GM23338 (cell line): ENCODE measurements around the gene COL21A1. TPM values are rescaled to one million over a fixed set of nuclear protein-coding genes. Genes with fewer than 3 reads are reported as not detected.

Experiments
- ATAC-seq: fragments of 200-7000 bp; cut with Tn5 transposase; 3 replicates; pipeline ENCODE4 v1.9.1; 2020
- DNase-seq: peaks from one replicate; pipeline ENCODE4 v3.0.0-alpha.2; 2015; ENCODE audit warnings: low spot score
- H2AFZ ChIP-seq: fragments of 200-600 bp; sonication (generic); 2 replicates; pipeline ENCODE4 v1.8.0; 2016; ENCODE audit warnings: antibody characterized with exemption, mild to moderate bottlenecking, moderate library complexity
- H3F3A ChIP-seq: fragments of 200-600 bp; sonication (generic); replicated peaks from 2 replicates; pipeline ENCODE4 v1.8.0; 2017; ENCODE audit warnings: antibody characterized with exemption, mixed run types, low read depth
- H3K27ac ChIP-seq: fragments of 200-600 bp; sonication (generic); 2 replicates; pipeline ENCODE4 v1.6.1; 2016; ENCODE audit warnings: low read depth
- H3K27me3 ChIP-seq: fragments of 200-600 bp; sonication (generic); 2 replicates; pipeline ENCODE4 v1.8.0; 2016; ENCODE audit warnings: mild to moderate bottlenecking, mixed run types, moderate library complexity; ENCODE audit not compliant: insufficient read depth
- H3K36me3 ChIP-seq: fragments of 200-600 bp; sonication (generic); 2 replicates; pipeline ENCODE4 v1.8.0; 2016; ENCODE audit warnings: mild to moderate bottlenecking; ENCODE audit not compliant: insufficient read depth
- H3K4me1 ChIP-seq: fragments of 200-600 bp; sonication (generic); 2 replicates; pipeline ENCODE4 v1.8.0; 2016; ENCODE audit warnings: mild to moderate bottlenecking, moderate library complexity; ENCODE audit not compliant: insufficient read depth
- H3K4me2 ChIP-seq: fragments of 200-600 bp; sonication (generic); 2 replicates; pipeline ENCODE4 v1.7.1; 2017; ENCODE audit warnings: mixed run types
- H3K4me3 ChIP-seq: fragments of 200-600 bp; sonication (generic); 2 replicates; pipeline ENCODE4 v1.6.1; 2016; ENCODE audit warnings: mixed run types
- H3K79me2 ChIP-seq: fragments of 200-600 bp; sonication (generic); replicated peaks from 2 replicates; pipeline ENCODE4 v1.8.0; 2017; ENCODE audit warnings: mild to moderate bottlenecking; ENCODE audit not compliant: insufficient read depth
- H3K9me2 ChIP-seq: fragments of 200-600 bp; sonication (generic); 2 replicates; pipeline ENCODE4 v1.8.0; 2017; ENCODE audit not compliant: insufficient read depth
- H4K20me1 ChIP-seq: fragments of 200-600 bp; sonication (generic); replicated peaks from 2 replicates; pipeline ENCODE4 v1.8.0; 2017; ENCODE audit warnings: mild to moderate bottlenecking; ENCODE audit not compliant: insufficient read depth
- H3K27ac Mint-ChIP-seq: 2 replicates; pipeline ENCODE4 v1.8.0; 2020; ENCODE audit warnings: inconsistent platforms, mild to moderate bottlenecking, moderate library complexity, mixed read lengths
- H3K27me3 Mint-ChIP-seq: 3 replicates; pipeline ENCODE4 v1.8.0; 2022; ENCODE audit warnings: low read depth, mild to moderate bottlenecking, moderate library complexity, mixed read lengths, inconsistent platforms; ENCODE audit not compliant: insufficient read depth, poor library complexity
- H3K36me3 Mint-ChIP-seq: 3 replicates; pipeline ENCODE4 v1.8.0; 2021; ENCODE audit warnings: low read depth, mild to moderate bottlenecking, inconsistent platforms, moderate library complexity, mixed read lengths
- H3K4me1 Mint-ChIP-seq: 3 replicates; pipeline ENCODE4 v1.8.0; 2020; ENCODE audit warnings: mild to moderate bottlenecking, inconsistent platforms, mixed read lengths
- H3K4me3 Mint-ChIP-seq: 3 replicates; pipeline ENCODE4 v1.8.0; 2021; ENCODE audit warnings: moderate library complexity, mild to moderate bottlenecking, inconsistent platforms, mixed read lengths
- H3K9me3 Mint-ChIP-seq: 3 replicates; pipeline ENCODE4 v1.8.0; 2020; ENCODE audit warnings: moderate library complexity, mild to moderate bottlenecking, inconsistent platforms, mixed read lengths
- CTCF ChIP-seq, 2 experiments: fragments of 200-600 bp in 1 of 2; sonication (generic) in 1 of 2; conservative IDR thresholded peaks; 2 replicates each; pipeline versions ENCODE4 v1.5.1 to v1.6.1; 2016 to 2017; ENCODE audit warnings: antibody characterized with exemption in 2 of 2, low read depth in 2 of 2, mild to moderate bottlenecking in 2 of 2, moderate library complexity in 1 of 2
- ETS1 ChIP-seq: IDR thresholded peaks from 2 replicates; pipeline ENCODE4 v1.6.1; 2016; ENCODE audit warnings: antibody characterized with exemption
- EZH2 ChIP-seq: fragments of 200-600 bp; sonication (generic); IDR thresholded peaks from one replicate; pipeline ENCODE4 v1.8.0; 2017; ENCODE audit warnings: antibody characterized with exemption, mild to moderate bottlenecking, low read depth; ENCODE audit not compliant: unreplicated experiment
- EZH2phosphoT487 ChIP-seq: fragments of 200-600 bp; sonication (generic); IDR thresholded peaks from one replicate; pipeline ENCODE4 v1.8.1; 2018; ENCODE audit warnings: antibody characterized with exemption; ENCODE audit not compliant: unreplicated experiment
- NANOG ChIP-seq: IDR thresholded peaks from 2 replicates; pipeline ENCODE4 v1.6.1; 2016; ENCODE audit warnings: antibody characterized with exemption, borderline replicate concordance
- POLR2AphosphoS5 ChIP-seq: IDR thresholded peaks from 2 replicates; pipeline ENCODE4 v1.6.1; 2016; ENCODE audit warnings: antibody characterized with exemption, low read depth
- ZNF331 ChIP-seq: fragments of 250-450 bp; sonication (Bioruptor Pico); IDR thresholded peaks from 2 replicates; pipeline ENCODE4 v1.5.0; 2020; ENCODE audit warnings: low read depth, mild to moderate bottlenecking, moderate library complexity
- ZNF462 ChIP-seq: fragments of 250-450 bp; sonication (Bioruptor Pico); IDR thresholded peaks from 2 replicates; pipeline ENCODE4 v1.5.0; 2020; ENCODE audit warnings: mild to moderate bottlenecking, moderate library complexity
- polyA plus RNA-seq: library from polyadenylated mRNA; unstranded; fragments of >200 nt; fragmentation: Nextera tagmentation; extraction: Ambion mirVana; gene quantifications from 2 replicates; pipeline ENCODE4 v1.2.1, GENCODE V29; 2016
- total RNA-seq: library from RNA; depleted of rRNA; stranded (reverse); fragments of >200 nt; shearing (Covaris generic); gene quantifications from 2 replicates; pipeline ENCODE4 v1.2.3, GENCODE V29; 2014

The COL21A1 gene
- total and polyA plus RNA-seq, 2 experiments from 2014 or later, result 5.0 to 6.2 TPM

GRCh38 chr6:56040223-56040622 lies 207.2 kb downstream of the COL21A1 start:
- H3K9me2 ChIP-seq, result no peaks in the 10 kb centered on the region
- no peak for ATAC-seq

GRCh38 chr6:56038764-56039163 lies 208.6 kb downstream of the COL21A1 start:
- Histone ChIP-seq H3K79me2 (no peaks in the 10 kb centered on the region), H2AFZ (no peak overlapping the region), H3F3A (no peaks in the 10 kb centered on the region), H3K4me1 (no peaks in the 10 kb centered on the region), H3K4me2 (no peak overlapping the region), H3K27me3 (no peaks in the 10 kb centered on the region), H4K20me1 (no peaks in the 10 kb centered on the region), H3K27ac (no peak overlapping the region), H3K36me3 (no peaks in the 10 kb centered on the region), H3K4me3 (no peak overlapping the region), H3K9me2 (no peaks in the 10 kb centered on the region)
- Mint-ChIP-seq H3K27ac (no peak overlapping the region), H3K4me1 (no peaks in the 10 kb centered on the region), H3K36me3 (no peaks in the 10 kb centered on the region), H3K9me3 (no peaks in the 10 kb centered on the region), H3K27me3 (no peaks in the 10 kb centered on the region), H3K4me3 (no peak overlapping the region)
- no peak for TF ChIP-seq NANOG
- no peak for TF ChIP-seq ETS1
- no peak for TF ChIP-seq ZNF331 (CRISPR knock-in tag)
- ATAC-seq (no peak), DNase-seq (no peak)

More at GRCh38 chr6:56040223-56040622, 207.2 kb downstream of the COL21A1 start:
- Mint-ChIP-seq H3K9me3 (no peaks in the 10 kb centered on the region), H3K27ac (no peak overlapping the region), H3K27me3 (no peaks in the 10 kb centered on the region), H3K4me3 (no peak overlapping the region), H3K4me1 (no peaks in the 10 kb centered on the region), H3K36me3 (no peaks in the 10 kb centered on the region)
- Histone ChIP-seq H3F3A (no peaks in the 10 kb centered on the region), H4K20me1 (no peaks in the 10 kb centered on the region), H3K4me2 (no peak overlapping the region), H3K27ac (no peak overlapping the region), H3K4me1 (no peaks in the 10 kb centered on the region), H3K36me3 (no peaks in the 10 kb centered on the region), H2AFZ (no peak overlapping the region), H3K79me2 (no peaks in the 10 kb centered on the region), H3K4me3 (no peak overlapping the region), H3K27me3 (no peaks in the 10 kb centered on the region)
- DNase-seq, result no peak
- TF ChIP-seq EZH2 (no peak), ZNF331 (CRISPR knock-in tag) (no peak)

- Histone ChIP-seq H4K20me1 (no peaks in the 10 kb centered on the region), H3K79me2 (no peaks in the 10 kb centered on the region), H3K27ac (no peak overlapping the region), H3K4me2 (no peak overlapping the region), H2AFZ (no peak overlapping the region), H3K9me2 (no peaks in the 10 kb centered on the region), H3K27me3 (no peaks in the 10 kb centered on the region), H3K4me3 (no peak overlapping the region), H3K36me3 (no peaks in the 10 kb centered on the region), H3F3A (no peaks in the 10 kb centered on the region), H3K4me1 (no peaks in the 10 kb centered on the region)
- H3K36me3 Mint-ChIP-seq, result no peaks in the 10 kb centered on the region
- H3K4me1 Mint-ChIP-seq, result no peaks in the 10 kb centered on the region
- H3K27ac Mint-ChIP-seq, result no peak overlapping the region
- ATAC-seq, result no peak
- DNase-seq, result no peak
- no peak overlapping the region for H3K4me3 Mint-ChIP-seq
- H3K9me3 Mint-ChIP-seq, result no peaks in the 10 kb centered on the region
- H3K27me3 Mint-ChIP-seq, result no peaks in the 10 kb centered on the region
- TF ChIP-seq EZH2phosphoT487, result no peak
- no peak for TF ChIP-seq EZH2
- TF ChIP-seq ZNF462 (CRISPR knock-in tag), result no peak
- no peak for TF ChIP-seq POLR2AphosphoS5
- no peak for TF ChIP-seq NANOG
- no peak for TF ChIP-seq ZNF331 (CRISPR knock-in tag)
- no peak for TF ChIP-seq CTCF (conservative IDR thresholded peaks at IDR 0.05; ENCODE audit: low read depth in 2 of 2)
Observed at GRCh38 chr6:56037601-56038000, 209.8 kb downstream of the COL21A1 start.
